Omental fat pad (tissue), 4 donors: ENCODE measurements around the gene ETV7. TPM values are rescaled to one million over a fixed set of nuclear protein-coding genes. Genes with fewer than 3 reads are reported as not detected.

Experiments
- ATAC-seq: fragments of 150-250 bp; one replicate; pipeline ENCODE4 v1.9.1; 2016; ENCODE audit warnings: mild to moderate bottlenecking, moderate library complexity; ENCODE audit not compliant: low FRiP score
- DNase-seq: peaks from one replicate; pipeline ENCODE4 v3.0.0-alpha.2; 2019; ENCODE audit warnings: low spot score
- total RNA-seq, 4 donors: library from RNA; depleted of rRNA; stranded (reverse); fragments of >200 nt; gene quantifications; one replicate each; pipeline ENCODE4 v1.1.0, GENCODE V29; 2016
- TF ChIP-seq, protein P1 (sequence below), 3 donors: fragments of 450-650 bp; IDR thresholded peaks; one replicate each; pipeline ENCODE4 v1.5.1; 2016 to 2017; ENCODE audit warnings: antibody characterized with exemption in 3 of 3, mild to moderate bottlenecking in 3 of 3, moderate library complexity in 2 of 3

Gene ETV7
- total RNA-seq, 4 donors from 2014 or later: 0.56 to 5.9 (median 2.8) TPM

DNA sequence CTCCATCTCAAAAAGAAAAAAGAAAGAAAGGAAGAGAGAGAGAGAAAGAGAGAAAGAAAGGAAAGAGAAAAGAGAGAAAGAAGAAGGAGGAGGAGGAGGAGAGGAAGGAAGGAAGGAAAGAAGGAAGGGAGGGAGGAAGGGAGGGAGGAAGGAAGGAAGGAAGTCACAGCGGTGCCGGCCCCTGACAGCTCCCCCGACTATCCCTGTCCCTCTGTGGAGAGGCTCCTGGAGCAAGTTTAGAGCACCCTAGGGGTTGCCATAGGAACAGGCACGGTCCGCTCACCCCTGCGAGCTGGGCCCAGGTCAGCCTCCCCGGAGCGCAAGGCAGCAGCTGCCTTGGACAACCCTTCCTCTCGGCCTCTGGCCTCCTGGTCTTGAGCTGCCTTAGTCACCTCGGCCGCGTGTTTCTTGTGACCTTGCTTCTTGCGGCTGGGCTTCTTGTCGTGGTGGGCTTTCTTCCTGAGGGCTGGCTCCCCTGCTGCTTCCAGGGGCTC is 57.6 kb downstream of the ETV7 start:
- ATAC-seq: no peak
- no peak for DNase-seq
- TF ChIP-seq, protein P1, sequence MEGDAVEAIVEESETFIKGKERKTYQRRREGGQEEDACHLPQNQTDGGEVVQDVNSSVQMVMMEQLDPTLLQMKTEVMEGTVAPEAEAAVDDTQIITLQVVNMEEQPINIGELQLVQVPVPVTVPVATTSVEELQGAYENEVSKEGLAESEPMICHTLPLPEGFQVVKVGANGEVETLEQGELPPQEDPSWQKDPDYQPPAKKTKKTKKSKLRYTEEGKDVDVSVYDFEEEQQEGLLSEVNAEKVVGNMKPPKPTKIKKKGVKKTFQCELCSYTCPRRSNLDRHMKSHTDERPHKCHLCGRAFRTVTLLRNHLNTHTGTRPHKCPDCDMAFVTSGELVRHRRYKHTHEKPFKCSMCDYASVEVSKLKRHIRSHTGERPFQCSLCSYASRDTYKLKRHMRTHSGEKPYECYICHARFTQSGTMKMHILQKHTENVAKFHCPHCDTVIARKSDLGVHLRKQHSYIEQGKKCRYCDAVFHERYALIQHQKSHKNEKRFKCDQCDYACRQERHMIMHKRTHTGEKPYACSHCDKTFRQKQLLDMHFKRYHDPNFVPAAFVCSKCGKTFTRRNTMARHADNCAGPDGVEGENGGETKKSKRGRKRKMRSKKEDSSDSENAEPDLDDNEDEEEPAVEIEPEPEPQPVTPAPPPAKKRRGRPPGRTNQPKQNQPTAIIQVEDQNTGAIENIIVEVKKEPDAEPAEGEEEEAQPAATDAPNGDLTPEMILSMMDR (IDR thresholded peaks at IDR 0.05): no peak

DNA sequence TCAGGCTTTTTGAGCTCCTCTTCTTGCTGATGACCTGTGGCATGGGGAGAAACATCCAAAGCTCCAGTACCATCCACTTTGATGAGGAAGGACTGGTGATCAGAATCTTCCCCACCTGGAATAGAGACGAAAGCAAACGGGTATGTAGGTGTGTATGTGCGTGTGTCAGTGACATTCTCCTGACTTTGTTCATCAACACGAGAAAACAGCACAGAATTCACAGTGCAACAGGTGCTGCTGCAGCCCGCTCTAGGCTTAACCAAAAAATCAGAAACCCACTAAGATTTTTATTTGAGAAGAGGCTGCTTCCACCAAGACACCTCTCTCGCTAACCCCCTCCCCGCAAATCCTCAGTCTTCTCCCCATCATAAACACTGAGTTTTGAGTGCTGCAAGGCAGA is 58.9 kb downstream of the ETV7 start:
- ATAC-seq: no peak
- no peak for DNase-seq
- TF ChIP-seq, protein P1 (IDR thresholded peaks at IDR 0.05): no peak

DNA sequence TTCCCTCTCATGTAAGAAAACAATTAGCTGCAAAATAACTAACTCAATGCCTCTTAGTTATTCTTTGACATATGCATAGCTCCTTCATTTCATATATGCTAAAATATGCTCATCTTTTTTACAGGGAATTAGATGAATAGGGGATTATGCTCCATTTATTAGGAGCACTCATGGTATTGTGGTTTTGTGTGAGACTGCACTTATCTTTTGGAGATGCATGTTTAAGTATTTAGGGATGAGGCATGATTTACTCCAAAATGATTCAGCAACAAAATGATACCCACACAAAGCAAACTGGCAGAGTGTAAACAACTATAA is 59.6 kb downstream of the ETV7 start:
- no peak for ATAC-seq
- TF ChIP-seq, protein P1 (IDR thresholded peaks at IDR 0.05): no peak
- DNase-seq: no peak

DNA sequence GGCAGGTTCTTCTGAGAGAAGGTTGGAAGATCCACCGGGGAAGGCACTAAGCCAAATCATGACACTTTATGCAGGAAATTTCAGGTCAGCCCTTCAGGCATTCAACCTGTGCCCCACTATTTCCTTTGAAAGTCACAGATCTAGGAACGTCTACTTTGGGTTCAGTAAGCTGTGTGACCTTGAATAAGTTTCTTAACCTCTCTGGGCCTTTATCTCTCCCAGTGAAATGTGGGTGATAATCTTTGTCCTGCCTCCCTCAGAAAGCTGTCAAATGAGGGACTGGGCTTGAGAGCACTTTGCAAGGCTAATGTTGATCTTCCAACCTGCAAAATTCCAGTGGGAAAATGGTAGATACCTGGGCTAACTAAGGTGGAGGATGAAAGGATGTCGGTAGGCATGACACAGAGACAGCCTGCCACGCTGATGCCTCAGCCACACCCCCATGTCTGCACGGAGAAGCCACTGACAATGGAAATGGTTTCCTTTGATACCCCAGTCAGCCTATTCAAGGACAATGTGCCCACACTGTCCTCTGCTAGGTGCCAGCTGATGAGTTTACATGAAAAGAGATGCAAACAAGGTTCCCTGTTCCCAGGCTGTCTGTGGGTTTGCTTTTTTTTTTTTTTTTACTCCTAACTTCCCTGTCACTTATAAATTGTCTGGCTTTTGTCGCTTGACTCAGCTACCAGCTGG is 60.1 kb downstream of the ETV7 start:
- ATAC-seq (no peak), DNase-seq (no peak)
- TF ChIP-seq, protein P1 (IDR thresholded peaks at IDR 0.05): no peak

DNA sequence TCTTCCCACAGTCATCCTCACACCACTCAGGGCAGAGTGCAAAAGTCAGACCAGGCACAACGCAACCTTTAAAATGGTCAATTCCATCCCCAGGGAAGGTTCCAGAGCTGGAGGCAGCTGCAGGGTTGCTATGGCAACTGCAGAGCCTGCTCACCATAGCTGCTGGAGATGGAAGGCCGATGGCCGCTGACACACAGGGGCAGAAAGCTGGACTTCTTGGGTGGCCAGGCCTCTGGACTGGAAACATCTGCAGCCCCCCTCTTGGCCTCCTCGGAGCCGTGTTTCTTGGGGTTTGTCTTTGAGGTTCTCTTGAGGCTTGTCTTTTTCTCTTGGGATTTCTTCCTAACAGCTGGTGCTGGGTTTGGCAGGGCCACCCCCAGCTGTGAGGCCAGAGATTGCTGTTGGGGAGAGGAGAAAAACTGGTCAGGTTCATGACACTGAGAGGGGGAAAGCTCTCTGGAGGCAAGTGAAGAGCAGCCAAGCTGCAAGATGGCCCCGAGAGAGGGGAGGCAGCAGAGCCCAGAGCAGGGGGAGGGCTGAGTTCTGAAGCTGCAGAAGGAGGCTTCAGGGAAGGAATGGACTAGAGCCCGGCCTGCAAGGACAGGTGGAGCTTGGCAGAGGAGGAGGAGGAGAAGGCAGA is 61.0 kb downstream of the ETV7 start:
- ATAC-seq: no peak
- TF ChIP-seq, protein P1 (IDR thresholded peaks at IDR 0.05): no peak
- no peak for DNase-seq

DNA sequence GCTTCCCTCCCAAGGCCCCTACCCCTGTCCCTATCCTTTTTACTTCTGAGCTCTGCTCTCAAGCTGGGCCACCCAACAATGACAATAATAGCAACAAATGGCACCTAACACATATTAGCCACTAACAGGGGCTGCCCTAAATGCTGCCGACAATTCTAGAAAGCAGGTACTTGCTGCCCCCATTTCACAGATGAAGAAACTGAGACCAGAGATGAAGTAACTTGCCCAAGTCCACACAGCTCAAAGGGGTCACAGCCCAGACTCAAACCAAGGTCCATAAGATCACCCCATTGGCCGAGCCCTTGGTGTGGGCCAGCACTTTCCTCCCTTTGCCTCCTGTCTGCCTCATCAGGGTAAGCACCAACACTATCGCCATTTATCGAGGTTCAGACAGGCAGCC is 62.8 kb downstream of the ETV7 start:
- DNase-seq: no peak
- ATAC-seq: no peak
- TF ChIP-seq, protein P1 (IDR thresholded peaks at IDR 0.05): no peak

DNA sequence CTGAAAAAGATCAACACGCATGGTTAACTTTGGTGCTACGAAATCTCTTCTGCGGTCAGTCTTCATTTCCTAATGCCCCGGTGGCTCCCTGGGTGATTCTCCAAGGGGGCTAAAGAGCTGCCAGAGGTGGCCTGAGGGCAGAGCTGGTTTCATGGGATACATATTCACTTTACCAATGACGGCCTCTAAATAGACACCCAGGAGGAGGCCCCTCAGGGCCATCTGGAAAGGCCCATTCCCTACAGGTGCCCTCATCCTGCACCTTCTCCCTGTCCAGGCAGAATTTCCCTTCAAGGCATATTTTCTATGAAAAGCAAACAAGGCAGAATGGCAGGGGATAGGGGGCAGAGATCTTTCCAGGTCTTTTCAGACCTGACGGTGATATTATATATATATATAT is 63.3 kb downstream of the ETV7 start:
- DNase-seq (no peak), ATAC-seq (no peak)
- TF ChIP-seq, protein P1 (IDR thresholded peaks at IDR 0.05): no peak
